Measurements from ENCODE around the gene CYTH4.

Gene CYTH4

DNA sequence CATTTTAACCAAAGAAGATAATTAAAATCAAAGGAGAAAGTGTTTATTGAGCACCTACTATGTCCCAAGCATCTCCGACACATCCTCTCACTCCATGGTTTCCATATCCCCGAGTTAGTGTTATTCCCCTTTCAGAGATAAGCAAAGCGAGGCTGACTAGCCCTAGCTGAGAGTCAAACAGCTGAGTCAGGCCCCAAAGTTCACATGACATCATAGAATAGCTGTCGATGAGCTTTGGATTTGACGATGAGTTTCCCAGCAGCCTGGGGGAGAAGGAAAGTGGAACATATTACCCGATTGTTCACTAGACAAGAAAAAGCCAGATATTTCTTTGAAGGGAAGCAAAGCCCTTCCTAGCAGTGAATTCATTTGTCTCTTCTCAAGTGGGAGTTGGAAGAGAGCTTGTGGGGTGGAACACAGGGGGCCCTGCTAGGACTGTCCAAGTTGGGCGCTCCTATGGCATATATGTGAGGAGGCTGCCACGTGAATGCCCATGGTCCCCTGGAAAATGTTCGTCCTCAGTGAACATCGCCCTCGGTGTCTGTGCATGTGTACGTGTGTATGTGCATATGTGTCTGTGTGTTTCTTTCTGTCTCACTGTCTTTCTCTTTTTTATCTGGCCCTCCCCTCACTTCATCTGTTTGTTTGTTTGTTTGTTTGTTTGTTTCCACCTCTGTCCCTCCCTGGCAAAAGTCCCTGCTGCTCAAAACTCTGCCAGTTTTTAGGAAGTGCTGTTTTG, 493 bp upstream of the CYTH4 start:
- Histone ChIP-seq H3K27ac (no peak overlapping the region), H3K36me3 (no peaks in the 10 kb centered on the region), H3K9me3 (ENCODE audit: severe bottlenecking) (no peaks in the 10 kb centered on the region), H3K27me3 (ENCODE audit: insufficient read depth, low read depth, severe bottlenecking) (no peaks in the 10 kb centered on the region), H3K4me3 (ENCODE audit: low read depth, low read length) (no peak overlapping the region)
- DNase-seq = no peak
- TF ChIP-seq, protein P1, sequence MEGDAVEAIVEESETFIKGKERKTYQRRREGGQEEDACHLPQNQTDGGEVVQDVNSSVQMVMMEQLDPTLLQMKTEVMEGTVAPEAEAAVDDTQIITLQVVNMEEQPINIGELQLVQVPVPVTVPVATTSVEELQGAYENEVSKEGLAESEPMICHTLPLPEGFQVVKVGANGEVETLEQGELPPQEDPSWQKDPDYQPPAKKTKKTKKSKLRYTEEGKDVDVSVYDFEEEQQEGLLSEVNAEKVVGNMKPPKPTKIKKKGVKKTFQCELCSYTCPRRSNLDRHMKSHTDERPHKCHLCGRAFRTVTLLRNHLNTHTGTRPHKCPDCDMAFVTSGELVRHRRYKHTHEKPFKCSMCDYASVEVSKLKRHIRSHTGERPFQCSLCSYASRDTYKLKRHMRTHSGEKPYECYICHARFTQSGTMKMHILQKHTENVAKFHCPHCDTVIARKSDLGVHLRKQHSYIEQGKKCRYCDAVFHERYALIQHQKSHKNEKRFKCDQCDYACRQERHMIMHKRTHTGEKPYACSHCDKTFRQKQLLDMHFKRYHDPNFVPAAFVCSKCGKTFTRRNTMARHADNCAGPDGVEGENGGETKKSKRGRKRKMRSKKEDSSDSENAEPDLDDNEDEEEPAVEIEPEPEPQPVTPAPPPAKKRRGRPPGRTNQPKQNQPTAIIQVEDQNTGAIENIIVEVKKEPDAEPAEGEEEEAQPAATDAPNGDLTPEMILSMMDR (IDR thresholded peaks at IDR 0.05; ENCODE audit: low read depth, low read length) = no peak

DNA sequence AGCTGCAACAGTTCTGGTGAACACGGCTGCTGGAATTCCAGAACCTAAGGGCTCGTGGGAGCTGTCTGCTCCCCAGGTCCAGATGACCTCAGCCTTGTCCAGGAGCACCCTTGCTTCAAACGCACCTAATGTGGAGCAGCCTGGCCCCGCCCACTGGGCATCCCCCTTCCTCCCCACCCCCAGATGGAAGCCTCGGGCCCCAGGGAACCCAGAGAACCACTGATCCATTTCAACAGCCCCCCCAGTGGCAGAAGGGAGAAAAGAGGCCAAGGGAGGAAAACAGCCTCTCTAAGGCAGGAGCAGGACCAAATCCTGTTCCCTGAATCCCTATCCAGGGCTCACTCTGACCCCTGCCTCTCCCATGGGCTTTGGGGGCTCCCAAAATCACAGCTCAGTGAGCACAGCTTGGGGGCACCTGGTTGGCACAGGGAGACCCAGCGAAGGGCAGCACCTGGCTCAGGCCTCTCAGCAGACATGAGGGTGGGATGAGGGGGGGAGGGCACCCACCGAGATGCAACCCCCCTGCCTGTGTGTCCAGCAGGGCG, 1.2 kb downstream of the CYTH4 start:
- H3K36me3 ChIP-seq = no peaks in the 10 kb centered on the region
- no peak for DNase-seq
- TF ChIP-seq, protein P1 (IDR thresholded peaks at IDR 0.05; ENCODE audit: low read depth, low read length) = no peak
- no peaks in the 10 kb centered on the region for H3K9me3 ChIP-seq (ENCODE audit: severe bottlenecking)
- H3K4me3 ChIP-seq (ENCODE audit: low read depth, low read length) = no peak overlapping the region
- no peaks in the 10 kb centered on the region for H3K27me3 ChIP-seq (ENCODE audit: insufficient read depth, low read depth, severe bottlenecking)
- H3K27ac ChIP-seq = no peak overlapping the region

DNA sequence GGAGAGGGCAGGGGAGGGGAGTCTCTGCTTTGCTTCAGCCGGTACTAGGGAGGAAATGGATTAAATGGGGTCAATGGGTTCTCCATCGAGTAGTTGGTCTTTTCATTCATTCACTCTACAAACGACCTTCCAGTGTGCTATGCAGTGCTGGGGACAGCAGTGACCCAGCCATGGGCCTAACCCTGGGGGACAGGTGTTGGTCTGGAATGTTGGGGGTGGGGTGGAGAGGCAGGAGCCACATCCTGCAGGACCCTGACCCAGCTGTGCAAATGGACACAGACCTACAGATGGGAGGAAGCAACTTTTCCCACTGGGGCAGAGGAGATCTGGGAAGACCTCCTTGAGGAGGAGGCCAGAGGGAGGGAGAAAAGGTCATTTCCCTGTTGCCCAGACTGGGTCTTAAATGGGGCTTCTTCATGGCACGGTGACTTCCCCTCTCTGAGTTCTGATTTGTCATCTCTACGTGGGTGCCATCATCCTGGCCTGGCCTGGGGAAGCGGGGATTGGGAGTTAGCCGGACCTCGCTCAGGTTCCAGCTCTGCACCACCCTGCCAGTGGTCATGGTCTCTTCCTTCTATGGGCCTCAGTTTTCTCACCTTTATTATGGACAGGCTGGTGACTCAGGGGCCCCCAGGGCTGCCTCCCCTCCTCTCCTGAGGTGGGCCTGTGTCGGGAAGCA, 2.0 kb downstream of the CYTH4 start:
- Histone ChIP-seq H3K27me3 (ENCODE audit: insufficient read depth, low read depth, severe bottlenecking) (no peaks in the 10 kb centered on the region), H3K9me3 (ENCODE audit: severe bottlenecking) (no peaks in the 10 kb centered on the region), H3K27ac (no peak overlapping the region), H3K4me3 (ENCODE audit: low read depth, low read length) (no peak overlapping the region), H3K36me3 (no peaks in the 10 kb centered on the region)
- DNase-seq = no peak
- TF ChIP-seq, protein P1 (IDR thresholded peaks at IDR 0.05; ENCODE audit: low read depth, low read length) = no peak

DNA sequence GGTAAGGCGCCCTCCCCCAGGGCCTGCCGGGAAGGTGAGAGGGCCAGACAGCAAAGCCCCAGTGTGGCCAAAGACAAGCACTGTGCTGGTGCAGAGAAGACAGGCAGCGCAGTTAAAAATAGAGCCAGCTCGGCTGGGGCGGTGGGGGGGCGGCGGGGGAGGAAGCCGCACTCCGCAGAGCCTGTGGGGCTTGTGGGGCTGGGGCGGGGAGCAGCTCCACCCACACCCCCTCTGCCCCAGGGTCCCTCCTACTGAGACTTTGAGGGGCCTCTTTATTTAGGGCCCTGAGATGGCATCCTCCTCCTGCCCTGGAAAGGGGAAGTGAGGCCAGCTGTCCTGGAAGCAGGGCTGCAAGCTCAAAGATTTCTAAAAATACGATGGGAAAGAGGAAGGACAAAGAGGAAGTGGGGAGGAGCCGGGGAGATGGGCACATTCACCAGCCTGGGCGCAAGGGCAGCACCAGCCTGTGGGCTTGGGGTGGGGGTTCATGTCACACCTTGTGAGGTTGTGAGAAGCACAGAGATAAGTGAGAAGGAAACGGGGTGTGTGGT, 2.6 kb downstream of the CYTH4 start:
- H3K4me3 ChIP-seq (ENCODE audit: low read depth, low read length) = no peak overlapping the region
- no peak for DNase-seq
- no peak overlapping the region for H3K27ac ChIP-seq
- TF ChIP-seq, protein P1 (IDR thresholded peaks at IDR 0.05; ENCODE audit: low read depth, low read length) = no peak
- no peaks in the 10 kb centered on the region for H3K36me3 ChIP-seq
- no peaks in the 10 kb centered on the region for H3K9me3 ChIP-seq (ENCODE audit: severe bottlenecking)
- H3K27me3 ChIP-seq (ENCODE audit: insufficient read depth, low read depth, severe bottlenecking) = no peaks in the 10 kb centered on the region

DNA sequence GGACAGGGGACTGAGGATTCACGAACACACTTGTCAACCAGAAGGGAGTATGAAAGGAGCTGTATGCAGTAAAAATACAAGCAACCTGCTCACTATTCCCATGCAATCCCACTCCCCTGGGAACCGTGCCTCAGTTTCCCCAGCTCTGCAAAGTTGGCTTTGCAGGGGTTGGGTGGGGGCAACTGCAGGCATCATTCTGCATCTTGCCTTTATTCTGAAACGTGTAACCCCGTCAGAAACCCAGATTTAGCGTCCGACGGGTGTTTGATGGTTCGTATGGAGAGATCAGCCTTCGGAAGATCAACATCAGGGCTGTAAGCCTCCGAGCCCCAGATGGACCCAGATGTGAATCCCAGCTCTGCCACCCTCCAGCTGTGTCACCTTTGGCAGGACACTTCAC, 3.6 kb downstream of the CYTH4 start:
- H3K27me3 ChIP-seq (ENCODE audit: insufficient read depth, low read depth, severe bottlenecking) = no peaks in the 10 kb centered on the region
- TF ChIP-seq, protein P1 (IDR thresholded peaks at IDR 0.05; ENCODE audit: low read depth, low read length) = no peak
- H3K4me3 ChIP-seq (ENCODE audit: low read depth, low read length) = no peak overlapping the region
- no peaks in the 10 kb centered on the region for H3K9me3 ChIP-seq (ENCODE audit: severe bottlenecking)
- H3K36me3 ChIP-seq = no peaks in the 10 kb centered on the region
- no peak overlapping the region for H3K27ac ChIP-seq
- DNase-seq = no peak
